ENCODE data around the gene NDRG3.

The NDRG3 gene

GRCh38 chr20:36631646-36632045, 114.2 kb downstream of the NDRG3 start:
- no peak for TF ChIP-seq CTCF (conservative IDR thresholded peaks at IDR 0.05; ENCODE audit: low read depth, low read length)
- H3K4me3 ChIP-seq (ENCODE audit: low read length): no peak overlapping the region
- DNase-seq (ENCODE audit: low read depth): no peak

GRCh38 chr20:36629719-36630681, 115.9 kb downstream of the NDRG3 start:
- no peak overlapping the region for H3K4me3 ChIP-seq (ENCODE audit: low read length)
- TF ChIP-seq CTCF (conservative IDR thresholded peaks at IDR 0.05; ENCODE audit: low read depth, low read length): no peak
- DNase-seq (ENCODE audit: low read depth): no peak

- no peak overlapping the region for H3K4me3 ChIP-seq (ENCODE audit: low read length)
- no peak for TF ChIP-seq CTCF (conservative IDR thresholded peaks at IDR 0.05; ENCODE audit: low read depth, low read length)
- no peak for DNase-seq (ENCODE audit: low read depth)
Observed at GRCh38 chr20:36628076-36628475, 117.8 kb downstream of the NDRG3 start.

- no peak for DNase-seq (ENCODE audit: low read depth)
- TF ChIP-seq CTCF (conservative IDR thresholded peaks at IDR 0.05; ENCODE audit: low read depth, low read length): no peak
- no peak overlapping the region for H3K4me3 ChIP-seq (ENCODE audit: low read length)
Observed at GRCh38 chr20:36624944-36625324, 121.0 kb downstream of the NDRG3 start.

GRCh38 chr20:36624068-36624943, 121.6 kb downstream of the NDRG3 start:
- no peak for TF ChIP-seq CTCF (conservative IDR thresholded peaks at IDR 0.05; ENCODE audit: low read depth, low read length)
- DNase-seq (ENCODE audit: low read depth): no peak
- H3K4me3 ChIP-seq (ENCODE audit: low read length): no peak overlapping the region

- no peak overlapping the region for H3K4me3 ChIP-seq (ENCODE audit: low read length)
- no peak for TF ChIP-seq CTCF (conservative IDR thresholded peaks at IDR 0.05; ENCODE audit: low read depth, low read length)
- no peak for DNase-seq (ENCODE audit: low read depth)
Observed at GRCh38 chr20:36623444-36623843, 122.4 kb downstream of the NDRG3 start.
